Ureter (tissue), 1 donor: ENCODE results near the gene FLRT1. TPM values are rescaled to one million over a fixed set of nuclear protein-coding genes. Genes with fewer than 3 reads are reported as not detected.

ENCODE experiments used
- DNase-seq: peaks from one replicate; pipeline ENCODE4 v3.0.0-alpha.2; 2020; ENCODE audit warnings: low spot score
- total RNA-seq: library from RNA; stranded (reverse); gene quantifications from one replicate; pipeline ENCODE4 v1.2.4, GENCODE V29; 2023
- donor health status: DM: yes; HTN: yes; CAD: no.

The FLRT1 gene
- total RNA-seq, 1 donor from 2014 or later: 0.13 TPM

- no peak for DNase-seq
Measured at GRCh38 chr11:64023712-64024710, 11.7 kb upstream of the FLRT1 start.

- no peak for DNase-seq
Measured at GRCh38 chr11:64025205-64025604, 10.5 kb upstream of the FLRT1 start.

- DNase-seq: no peak
Measured at GRCh38 chr11:64026575-64027205, 9.0 kb upstream of the FLRT1 start.

GRCh38 chr11:64027651-64028397, 7.9 kb upstream of the FLRT1 start:
- no peak for DNase-seq

GRCh38 chr11:64028398-64029115, 7.2 kb upstream of the FLRT1 start:
- DNase-seq: no peak

GRCh38 chr11:64029773-64030172, 6.0 kb upstream of the FLRT1 start:
- DNase-seq: no peak

- DNase-seq: no peak
Measured at GRCh38 chr11:64031001-64031400, 4.7 kb upstream of the FLRT1 start.

- DNase-seq: no peak
Measured at GRCh38 chr11:64032050-64032449, 3.7 kb upstream of the FLRT1 start.

GRCh38 chr11:64034411-64034811, 1.3 kb upstream of the FLRT1 start:
- DNase-seq: no peak

GRCh38 chr11:64035081-64035524, 628 bp upstream of the FLRT1 start:
- no peak for DNase-seq

- DNase-seq: no peak
Measured at GRCh38 chr11:64036087-64037026, 626 bp downstream of the FLRT1 start.

- no peak for DNase-seq
Measured at GRCh38 chr11:64037027-64037634, 1.4 kb downstream of the FLRT1 start.

- DNase-seq: no peak
Measured at GRCh38 chr11:64038500-64038899, 2.8 kb downstream of the FLRT1 start.

GRCh38 chr11:64039012-64039665, 3.4 kb downstream of the FLRT1 start:
- no peak for DNase-seq

- DNase-seq: no peak
Measured at GRCh38 chr11:64040684-64041322, 5.1 kb downstream of the FLRT1 start.

- no peak for DNase-seq
Measured at GRCh38 chr11:64041846-64042245, 6.1 kb downstream of the FLRT1 start.

- DNase-seq: no peak
Measured at GRCh38 chr11:64042301-64042700, 6.6 kb downstream of the FLRT1 start.

- DNase-seq: no peak
Measured at GRCh38 chr11:64043545-64043944, 7.8 kb downstream of the FLRT1 start.
